Stimulated activated CD4-positive, alpha-beta T cell treated with anti-CD3 and anti-CD28 coated beads, Interleukin-1b, Interleukin-23, amount 100 ng/mL, for 4 hours (primary cell): Measurements from ENCODE around the gene DRG1.
"Not testable (repeated sequence)": the region's sequence is repeated elsewhere in the genome, so short reads cannot be mapped to it uniquely, and the experiment has no call there.

Experiments used
- DNase-seq, 2 donors: peaks; one replicate each; pipeline ENCODE4 v3.0.0-alpha.2; 2020; ENCODE audit warnings: low read depth in 2 of 2

Gene DRG1

GRCh38 chr22:31442768-31443489 lies 43.5 kb downstream of the DRG1 start:
- DNase-seq, result no peak

- DNase-seq, result no peak
Observed at GRCh38 chr22:31443516-31443915, 44.1 kb downstream of the DRG1 start.

GRCh38 chr22:31445642-31446041 lies 46.2 kb downstream of the DRG1 start:
- no peak for DNase-seq

- DNase-seq, result no peak
Observed at GRCh38 chr22:31446208-31446607, 46.8 kb downstream of the DRG1 start.

- no peak for DNase-seq
Observed at GRCh38 chr22:31446767-31447166, 47.4 kb downstream of the DRG1 start.

- DNase-seq, result no peak
Observed at GRCh38 chr22:31447337-31447736, 47.9 kb downstream of the DRG1 start.

- no peak for DNase-seq
Observed at GRCh38 chr22:31448382-31448781, 49.0 kb downstream of the DRG1 start.

GRCh38 chr22:31449506-31449905 lies 50.1 kb downstream of the DRG1 start:
- DNase-seq, result no peak

- DNase-seq, result no peak
Observed at GRCh38 chr22:31451709-31452571, 52.5 kb downstream of the DRG1 start.

- DNase-seq, result no peak
Observed at GRCh38 chr22:31461699-31462098, 62.3 kb downstream of the DRG1 start.

GRCh38 chr22:31465307-31465706 lies 65.9 kb downstream of the DRG1 start:
- no peak for DNase-seq

- no peak for DNase-seq
Observed at GRCh38 chr22:31474743-31475142, 75.3 kb downstream of the DRG1 start.

GRCh38 chr22:31475800-31476199 lies 76.4 kb downstream of the DRG1 start:
- no peak for DNase-seq

GRCh38 chr22:31477329-31477728 lies 77.9 kb downstream of the DRG1 start:
- no peak for DNase-seq

- no peak for DNase-seq
Observed at GRCh38 chr22:31481129-31481528, 81.7 kb downstream of the DRG1 start.

- DNase-seq, result not testable (repeated sequence)
Observed at GRCh38 chr22:31482470-31482869, 83.1 kb downstream of the DRG1 start.
